Measurements from ENCODE around the gene SIX2.

GRCh38 chr2:45003579-45004551 lies 5.4 kb downstream of the SIX2 start:
- TF ChIP-seq ZNF816 (CRISPR knock-in tag; IDR thresholded peaks at IDR 0.05; ENCODE audit: borderline replicate concordance), result no peak
- no peak for TF ChIP-seq GLI4 (CRISPR knock-in tag; IDR thresholded peaks at IDR 0.05; ENCODE audit: borderline replicate concordance)
- TF ChIP-seq CTCF (CRISPR knock-in tag; IDR thresholded peaks at IDR 0.05), result no peak
- TF ChIP-seq RXRA (CRISPR knock-in tag; IDR thresholded peaks at IDR 0.05), result no peak
- TF ChIP-seq CEBPB (IDR thresholded peaks at IDR 0.05; ENCODE audit: borderline replicate concordance, low read depth, low read length), result no peak
- no peak for TF ChIP-seq NCOA1 (CRISPR knock-in tag; IDR thresholded peaks at IDR 0.05)
- no peak for TF ChIP-seq RBAK (CRISPR knock-in tag; IDR thresholded peaks at IDR 0.05)
- no peak for TF ChIP-seq MAZ (IDR thresholded peaks at IDR 0.05; ENCODE audit: borderline replicate concordance, low read depth, low read length)
- TF ChIP-seq MAZ (CRISPR knock-in tag; IDR thresholded peaks at IDR 0.05; ENCODE audit: low read depth), result no peak
- no peak for TF ChIP-seq KMT2A (CRISPR knock-in tag; IDR thresholded peaks at IDR 0.05)
- no peak for TF ChIP-seq ZNF564 (CRISPR knock-in tag; IDR thresholded peaks at IDR 0.05)
- no peak for TF ChIP-seq TARDBP (CRISPR knock-in tag; IDR thresholded peaks at IDR 0.05)
- no peak for TF ChIP-seq ZNF777 (CRISPR knock-in tag; IDR thresholded peaks at IDR 0.05)
- TF ChIP-seq SP1 (IDR thresholded peaks at IDR 0.05), result no peak
- TF ChIP-seq SP1 (CRISPR knock-in tag; IDR thresholded peaks at IDR 0.05), result no peak
- TF ChIP-seq ZNF274 (CRISPR knock-in tag; IDR thresholded peaks at IDR 0.05), result no peak

All from HepG2 (cell line).